Testis (tissue), 2 donors: ENCODE measurements around the gene WDR88.
"Not testable (repeated sequence)": the region's sequence is repeated elsewhere in the genome, so short reads cannot be mapped to it uniquely, and the experiment has no call there.

Experiments
- POLR2A ChIP-seq: fragments of 450-650 bp; IDR thresholded peaks from one replicate; pipeline ENCODE4 v1.6.1; 2017; ENCODE audit warnings: antibody characterized with exemption, mild to moderate bottlenecking, moderate library complexity
- TF ChIP-seq, protein P1 (sequence below), 3 experiments: fragments of 450-650 bp in 2 of 3; fragments of 200-600 bp in 1 of 3; sonication (generic) in 1 of 3; IDR thresholded peaks; one replicate each; pipeline ENCODE4 v1.5.1; 2016 to 2019; ENCODE audit warnings: antibody characterized with exemption in 3 of 3, mild to moderate bottlenecking in 2 of 3, moderate library complexity in 1 of 3

DNA sequence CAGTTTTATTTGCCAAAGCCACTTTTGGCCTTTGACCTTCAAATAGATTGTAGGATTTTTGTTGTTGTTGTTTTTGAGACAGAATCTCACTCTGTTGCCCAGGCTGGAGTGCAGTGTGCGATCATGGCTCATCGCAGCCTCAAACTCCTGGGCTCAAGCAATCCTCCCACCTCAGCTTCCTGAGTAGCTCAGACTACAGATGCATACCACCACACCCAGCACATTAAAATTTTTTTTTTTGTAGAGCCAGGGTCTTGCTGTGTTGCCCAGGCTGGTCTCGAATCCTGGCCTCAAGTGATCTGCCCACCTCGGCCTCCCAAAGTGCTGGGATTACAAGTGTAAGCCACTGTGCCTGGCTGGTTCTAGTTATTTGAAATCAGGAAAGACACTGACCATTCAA is 59.2 kb downstream of the WDR88 start:
- TF ChIP-seq, protein P1, sequence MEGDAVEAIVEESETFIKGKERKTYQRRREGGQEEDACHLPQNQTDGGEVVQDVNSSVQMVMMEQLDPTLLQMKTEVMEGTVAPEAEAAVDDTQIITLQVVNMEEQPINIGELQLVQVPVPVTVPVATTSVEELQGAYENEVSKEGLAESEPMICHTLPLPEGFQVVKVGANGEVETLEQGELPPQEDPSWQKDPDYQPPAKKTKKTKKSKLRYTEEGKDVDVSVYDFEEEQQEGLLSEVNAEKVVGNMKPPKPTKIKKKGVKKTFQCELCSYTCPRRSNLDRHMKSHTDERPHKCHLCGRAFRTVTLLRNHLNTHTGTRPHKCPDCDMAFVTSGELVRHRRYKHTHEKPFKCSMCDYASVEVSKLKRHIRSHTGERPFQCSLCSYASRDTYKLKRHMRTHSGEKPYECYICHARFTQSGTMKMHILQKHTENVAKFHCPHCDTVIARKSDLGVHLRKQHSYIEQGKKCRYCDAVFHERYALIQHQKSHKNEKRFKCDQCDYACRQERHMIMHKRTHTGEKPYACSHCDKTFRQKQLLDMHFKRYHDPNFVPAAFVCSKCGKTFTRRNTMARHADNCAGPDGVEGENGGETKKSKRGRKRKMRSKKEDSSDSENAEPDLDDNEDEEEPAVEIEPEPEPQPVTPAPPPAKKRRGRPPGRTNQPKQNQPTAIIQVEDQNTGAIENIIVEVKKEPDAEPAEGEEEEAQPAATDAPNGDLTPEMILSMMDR (IDR thresholded peaks at IDR 0.05), result not testable (repeated sequence)
- TF ChIP-seq POLR2A, result not testable (repeated sequence)
